B cell (primary cell): Measurements from ENCODE around the gene CSMD2.

Experiments
- EZH2 ChIP-seq: IDR thresholded peaks from 2 replicates; pipeline ENCODE4 v1.6.1; 2012; ENCODE audit warnings: borderline replicate concordance, low read depth, mild to moderate bottlenecking, moderate library complexity, low read length; ENCODE audit not compliant: insufficient read depth, poor library complexity, severe bottlenecking
- TF ChIP-seq, protein P1 (sequence below): fragments of 200-600 bp; IDR thresholded peaks from one replicate; pipeline ENCODE4 v1.8.0; 2022; ENCODE audit warnings: antibody characterized with exemption, mild to moderate bottlenecking

DNA sequence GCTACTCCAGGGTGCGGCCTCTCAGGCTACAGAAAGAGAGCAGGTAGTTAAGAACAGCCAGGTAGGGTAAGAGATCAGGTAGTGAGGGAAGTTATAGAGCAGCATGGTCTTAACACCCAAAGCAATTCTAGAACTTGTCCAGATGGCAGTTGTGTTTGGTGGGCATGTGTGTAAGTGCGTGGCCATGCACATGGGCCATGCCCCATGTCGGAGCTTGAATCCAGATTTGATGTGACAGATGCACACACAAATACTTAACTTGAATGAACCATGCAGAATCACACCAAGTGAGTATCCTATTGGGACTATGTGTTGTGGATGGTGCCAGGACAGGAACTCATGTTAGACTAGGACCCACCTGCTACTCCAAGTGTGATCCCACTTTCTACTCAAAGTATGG lies 446.8 kb downstream of the CSMD2 start:
- TF ChIP-seq, protein P1, sequence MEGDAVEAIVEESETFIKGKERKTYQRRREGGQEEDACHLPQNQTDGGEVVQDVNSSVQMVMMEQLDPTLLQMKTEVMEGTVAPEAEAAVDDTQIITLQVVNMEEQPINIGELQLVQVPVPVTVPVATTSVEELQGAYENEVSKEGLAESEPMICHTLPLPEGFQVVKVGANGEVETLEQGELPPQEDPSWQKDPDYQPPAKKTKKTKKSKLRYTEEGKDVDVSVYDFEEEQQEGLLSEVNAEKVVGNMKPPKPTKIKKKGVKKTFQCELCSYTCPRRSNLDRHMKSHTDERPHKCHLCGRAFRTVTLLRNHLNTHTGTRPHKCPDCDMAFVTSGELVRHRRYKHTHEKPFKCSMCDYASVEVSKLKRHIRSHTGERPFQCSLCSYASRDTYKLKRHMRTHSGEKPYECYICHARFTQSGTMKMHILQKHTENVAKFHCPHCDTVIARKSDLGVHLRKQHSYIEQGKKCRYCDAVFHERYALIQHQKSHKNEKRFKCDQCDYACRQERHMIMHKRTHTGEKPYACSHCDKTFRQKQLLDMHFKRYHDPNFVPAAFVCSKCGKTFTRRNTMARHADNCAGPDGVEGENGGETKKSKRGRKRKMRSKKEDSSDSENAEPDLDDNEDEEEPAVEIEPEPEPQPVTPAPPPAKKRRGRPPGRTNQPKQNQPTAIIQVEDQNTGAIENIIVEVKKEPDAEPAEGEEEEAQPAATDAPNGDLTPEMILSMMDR: no peak
- no peak for TF ChIP-seq EZH2
